ENCODE data around the gene IDH3G.

DNA sequence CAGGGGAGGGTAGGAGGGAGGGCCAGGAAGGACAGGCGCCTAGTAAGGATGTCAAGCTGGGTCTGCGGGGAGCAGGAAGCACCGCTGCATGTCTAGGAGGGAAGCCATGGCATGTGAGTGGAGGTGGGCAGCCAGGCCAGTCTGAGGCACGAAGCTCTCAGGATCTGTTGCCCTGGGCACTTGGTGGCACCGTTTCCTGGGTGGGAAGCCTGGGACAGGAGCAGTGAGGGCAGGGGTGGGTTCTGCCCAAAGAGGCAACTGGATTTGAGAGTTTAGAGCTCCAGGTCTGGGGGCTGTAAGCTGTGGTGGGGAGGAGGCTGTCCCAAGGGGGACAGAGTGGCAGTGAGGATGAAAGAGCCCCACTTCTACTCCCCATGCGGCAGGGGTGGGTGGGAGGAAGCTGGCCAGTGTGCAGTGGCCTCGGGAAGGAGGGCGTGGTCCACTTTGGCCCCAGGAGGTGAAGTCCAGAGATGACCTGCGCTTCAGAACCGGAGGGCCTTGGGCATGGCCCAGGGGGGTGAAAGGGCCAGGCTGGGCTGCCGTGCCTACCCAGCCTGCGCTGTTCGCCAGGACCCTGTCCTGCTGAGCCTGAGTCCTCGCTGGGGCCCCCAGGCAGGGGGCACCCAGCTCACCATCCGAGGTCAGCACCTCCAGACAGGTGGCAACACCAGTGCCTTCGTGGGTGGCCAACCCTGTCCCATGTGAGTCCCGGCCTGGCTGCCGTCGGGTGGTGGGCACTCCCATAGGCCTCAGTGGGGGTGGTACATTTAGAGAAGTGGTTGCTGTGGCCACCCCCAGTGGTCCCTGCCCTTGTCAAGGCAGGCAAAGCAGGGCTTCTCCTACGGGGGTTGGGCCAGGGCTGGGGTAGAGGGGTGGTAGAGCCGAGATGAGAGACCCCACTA lies 21.6 kb downstream of the IDH3G start:
- TF ChIP-seq POLR2AphosphoS5 (IDR thresholded peaks at IDR 0.05; ENCODE audit: insufficient read depth in 1 of 2, low read depth in 1 of 2): no peak
- TF ChIP-seq, protein P1, sequence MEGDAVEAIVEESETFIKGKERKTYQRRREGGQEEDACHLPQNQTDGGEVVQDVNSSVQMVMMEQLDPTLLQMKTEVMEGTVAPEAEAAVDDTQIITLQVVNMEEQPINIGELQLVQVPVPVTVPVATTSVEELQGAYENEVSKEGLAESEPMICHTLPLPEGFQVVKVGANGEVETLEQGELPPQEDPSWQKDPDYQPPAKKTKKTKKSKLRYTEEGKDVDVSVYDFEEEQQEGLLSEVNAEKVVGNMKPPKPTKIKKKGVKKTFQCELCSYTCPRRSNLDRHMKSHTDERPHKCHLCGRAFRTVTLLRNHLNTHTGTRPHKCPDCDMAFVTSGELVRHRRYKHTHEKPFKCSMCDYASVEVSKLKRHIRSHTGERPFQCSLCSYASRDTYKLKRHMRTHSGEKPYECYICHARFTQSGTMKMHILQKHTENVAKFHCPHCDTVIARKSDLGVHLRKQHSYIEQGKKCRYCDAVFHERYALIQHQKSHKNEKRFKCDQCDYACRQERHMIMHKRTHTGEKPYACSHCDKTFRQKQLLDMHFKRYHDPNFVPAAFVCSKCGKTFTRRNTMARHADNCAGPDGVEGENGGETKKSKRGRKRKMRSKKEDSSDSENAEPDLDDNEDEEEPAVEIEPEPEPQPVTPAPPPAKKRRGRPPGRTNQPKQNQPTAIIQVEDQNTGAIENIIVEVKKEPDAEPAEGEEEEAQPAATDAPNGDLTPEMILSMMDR (IDR thresholded peaks at IDR 0.05): no peak
